ENCODE measurements around the gene C16orf96.

The C16orf96 gene

DNA sequence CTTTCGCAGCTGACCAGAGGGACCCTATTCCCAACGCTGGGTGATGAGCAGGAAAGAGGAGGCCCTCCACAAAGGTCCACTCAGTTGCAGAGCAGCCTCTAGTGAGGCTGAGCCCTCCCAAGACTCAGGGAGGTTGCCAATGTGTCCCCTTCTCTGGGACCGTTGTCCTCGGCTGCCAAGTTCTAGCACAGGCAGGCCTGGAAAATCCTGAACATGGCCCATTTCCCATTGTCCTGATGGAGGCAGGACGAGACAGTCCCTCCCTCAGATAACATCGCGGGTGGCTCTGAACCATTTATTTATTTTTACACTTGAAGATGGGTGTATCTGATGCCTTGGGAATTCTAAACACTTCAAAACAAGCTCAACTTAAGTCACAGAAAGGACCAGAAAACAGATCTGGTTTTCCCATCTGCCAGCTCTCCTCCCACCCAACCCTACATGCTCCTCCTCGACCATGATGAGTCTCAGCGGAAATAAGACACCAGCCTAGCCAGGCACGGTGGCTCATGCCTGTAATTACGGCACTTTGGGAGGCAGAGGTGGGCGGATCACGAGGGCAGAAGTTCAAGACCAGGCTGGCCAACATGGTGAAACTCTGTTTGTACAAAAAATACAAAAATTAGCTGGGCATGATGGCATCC lies 30.4 kb upstream of the C16orf96 start:
- no peak for DNase-seq

DNA sequence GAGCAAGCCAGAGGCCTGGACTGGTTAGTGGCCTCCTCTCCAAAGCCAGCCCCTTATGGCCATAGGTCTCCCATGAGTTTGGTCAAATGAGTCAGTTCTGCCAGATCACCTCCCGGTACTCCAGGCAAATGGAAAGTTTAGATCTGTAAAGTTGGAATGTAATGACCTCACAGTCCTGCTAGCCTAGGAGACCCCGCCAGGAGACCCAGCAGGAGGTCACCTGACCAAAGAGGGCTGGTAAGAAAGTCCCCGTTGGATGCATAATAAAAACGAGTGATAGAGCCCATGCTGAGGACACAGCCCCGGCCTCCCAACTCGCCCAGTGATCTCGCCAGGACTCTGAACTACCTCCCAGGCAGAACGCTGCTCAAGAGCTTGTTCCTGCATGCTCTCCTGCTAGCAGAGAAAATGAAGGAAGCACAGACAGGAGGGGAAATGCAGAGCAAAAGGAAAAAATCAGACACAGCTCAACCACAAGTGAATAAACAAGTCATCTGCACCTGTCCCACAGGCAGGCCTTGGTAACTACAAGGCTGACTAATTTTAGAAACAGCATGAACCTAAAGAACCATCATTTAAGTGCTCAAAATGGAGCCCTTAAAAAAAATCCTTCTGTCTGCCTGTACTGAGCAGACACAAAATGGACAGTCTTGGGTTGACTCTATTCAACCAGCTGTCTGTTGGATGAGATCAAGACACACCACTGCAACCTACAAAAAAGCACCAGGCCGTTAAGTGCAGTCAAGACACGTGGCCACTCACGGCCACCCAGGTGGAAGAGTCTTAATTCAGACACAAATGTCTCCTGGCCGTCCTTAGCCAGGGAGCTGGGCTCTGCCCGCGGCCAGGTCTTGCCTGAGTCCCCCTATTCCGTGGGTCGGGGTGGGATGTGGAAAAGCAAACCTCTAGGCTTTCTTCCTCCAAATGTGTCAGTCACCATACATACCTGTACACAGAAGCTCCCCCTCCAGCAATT lies 26.8 kb upstream of the C16orf96 start:
- DNase-seq, result no peak

DNA sequence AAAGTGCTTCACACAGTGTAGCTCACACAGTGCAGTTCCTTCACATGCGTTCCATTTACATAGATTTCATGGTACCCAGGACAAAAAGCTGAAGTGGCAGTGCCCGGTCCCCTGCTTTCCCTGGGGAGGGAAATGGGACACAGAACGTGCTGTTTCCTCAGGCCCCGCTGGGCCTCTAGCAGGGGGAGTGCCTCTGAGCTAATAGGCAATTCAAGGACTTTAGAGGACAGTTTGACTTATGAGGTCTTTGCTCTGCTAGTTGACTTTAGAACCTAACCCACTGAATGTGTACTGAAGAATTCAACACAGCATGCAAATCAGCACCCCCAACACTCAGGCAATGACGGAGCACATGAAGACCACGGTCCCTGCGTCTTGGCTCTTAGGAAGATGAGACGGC lies 24.3 kb upstream of the C16orf96 start:
- DNase-seq, result no peak

DNA sequence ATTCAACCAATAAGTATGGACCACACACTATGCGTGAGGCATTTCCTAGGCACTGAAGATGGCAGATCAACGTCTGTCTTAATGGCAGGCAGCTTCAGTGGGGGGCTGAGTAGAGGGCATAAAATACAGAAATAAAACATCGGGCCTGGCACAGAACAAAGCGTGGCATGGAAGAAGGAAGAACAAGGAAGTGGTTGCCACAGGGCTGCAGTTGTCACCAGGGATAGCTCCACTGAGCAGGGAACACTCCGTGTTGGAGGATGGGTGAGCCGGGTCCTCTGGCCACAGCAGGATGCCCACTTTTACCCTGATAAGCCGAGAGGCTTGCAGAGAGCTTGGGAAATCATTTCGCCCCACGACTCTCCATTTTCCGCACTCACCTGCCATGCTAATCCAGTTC lies 23.9 kb upstream of the C16orf96 start:
- DNase-seq, result no peak

DNA sequence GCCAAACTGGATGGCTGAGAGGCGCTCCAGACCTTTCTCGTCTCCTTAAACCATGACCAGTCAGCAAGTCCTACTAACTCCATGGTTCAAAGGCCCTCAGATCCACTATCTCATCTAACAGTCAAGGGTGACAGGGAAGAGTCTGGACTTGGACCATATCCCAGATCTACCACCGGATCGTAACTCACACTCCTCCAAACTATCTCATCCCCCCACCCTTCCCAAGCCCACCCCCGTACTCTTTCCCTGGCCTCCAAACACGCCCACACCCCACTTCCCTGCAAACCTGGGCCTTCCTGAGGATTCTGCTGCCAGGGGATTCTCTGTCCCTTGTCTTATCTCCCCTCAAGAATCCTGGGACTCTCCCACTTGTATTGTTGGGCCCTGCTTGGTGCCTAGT lies 22.6 kb upstream of the C16orf96 start:
- no peak for DNase-seq

DNA sequence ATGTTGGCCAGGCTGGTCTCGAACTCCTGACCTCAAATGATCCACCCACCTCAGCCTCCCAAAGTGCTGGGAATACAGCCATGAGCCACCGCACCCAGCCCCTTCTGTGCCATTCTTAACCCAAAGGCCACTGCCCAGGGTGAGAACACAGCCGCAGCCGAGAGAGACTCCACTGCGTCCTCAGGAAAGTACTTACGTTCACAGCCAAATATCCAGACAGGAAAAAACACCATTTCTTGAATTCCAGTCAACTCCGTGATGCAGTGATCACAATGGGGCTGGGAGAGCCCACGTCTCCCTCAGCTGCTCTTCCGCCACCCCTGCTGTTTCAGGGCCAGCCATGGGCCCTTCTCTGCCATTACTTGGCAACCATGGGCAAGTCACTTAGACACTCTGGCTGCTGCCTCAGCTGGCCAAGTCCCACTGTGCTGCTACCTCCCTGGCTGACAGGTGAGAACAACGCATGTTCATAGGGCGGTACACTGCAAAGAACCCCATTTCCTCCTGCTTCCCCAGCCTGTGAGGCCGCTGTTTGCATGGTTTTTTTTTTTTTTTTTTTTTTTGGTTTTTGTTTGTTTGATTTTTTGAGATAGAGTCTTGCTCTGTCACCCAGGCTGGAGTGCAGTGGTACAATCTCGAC lies 21.9 kb upstream of the C16orf96 start:
- DNase-seq, result no peak

DNA sequence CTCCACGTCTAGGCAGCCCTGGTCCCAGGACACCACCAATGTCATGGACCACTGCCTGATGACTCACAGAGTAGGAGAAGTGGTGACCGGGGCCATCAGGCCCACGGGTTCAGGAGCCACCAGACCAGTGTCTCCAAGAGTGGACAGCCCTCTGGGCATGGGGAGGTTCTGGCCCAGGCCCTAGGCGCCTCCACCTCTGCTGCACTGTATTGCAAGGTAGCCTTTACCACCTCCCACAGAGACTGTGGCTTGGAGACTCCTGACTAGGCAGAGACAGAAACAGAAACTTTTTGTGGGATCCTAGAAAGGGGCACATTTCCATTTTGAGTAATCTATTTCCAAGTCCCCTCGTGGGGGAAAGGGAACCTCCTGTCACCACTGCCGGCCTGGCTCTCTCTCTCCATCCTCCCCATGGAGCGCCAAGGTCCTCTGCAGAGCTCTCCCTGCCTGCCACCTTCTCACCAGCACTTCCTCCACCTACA lies 20.5 kb upstream of the C16orf96 start:
- DNase-seq, result no peak

DNA sequence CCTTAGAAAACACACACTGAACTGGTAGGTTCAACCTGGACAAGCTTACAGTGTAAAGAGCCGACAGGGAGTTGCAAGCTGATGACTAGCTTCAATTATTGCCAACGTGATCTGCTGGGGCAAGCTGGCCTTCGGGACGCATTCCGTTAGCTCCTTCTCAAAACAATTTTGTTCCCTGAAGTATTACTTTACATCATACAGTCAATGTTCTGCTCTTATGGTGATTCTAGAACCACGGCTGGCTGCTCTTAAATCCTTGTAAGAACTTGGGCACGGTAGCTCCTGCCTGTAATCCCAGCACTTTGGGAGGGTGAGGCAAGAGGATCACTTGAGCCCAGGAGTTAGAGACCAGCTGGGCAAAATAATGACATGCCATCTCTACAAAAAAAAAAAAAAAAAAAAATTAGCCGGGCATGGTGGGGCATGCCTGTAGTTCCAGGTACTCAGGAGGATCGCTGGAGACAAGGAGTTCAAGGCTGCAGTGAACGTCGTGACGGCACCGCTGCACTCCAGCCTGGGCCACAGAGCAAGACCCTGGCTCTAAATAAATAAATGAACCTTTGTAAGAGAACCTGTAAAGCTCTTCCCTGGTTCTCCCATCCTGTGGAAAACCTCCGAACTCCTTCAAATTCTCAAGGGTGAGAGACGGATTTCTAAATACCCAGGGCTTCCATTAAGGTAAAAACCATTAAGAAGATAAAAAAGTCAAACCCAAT lies 19.6 kb upstream of the C16orf96 start:
- no peak for DNase-seq

DNA sequence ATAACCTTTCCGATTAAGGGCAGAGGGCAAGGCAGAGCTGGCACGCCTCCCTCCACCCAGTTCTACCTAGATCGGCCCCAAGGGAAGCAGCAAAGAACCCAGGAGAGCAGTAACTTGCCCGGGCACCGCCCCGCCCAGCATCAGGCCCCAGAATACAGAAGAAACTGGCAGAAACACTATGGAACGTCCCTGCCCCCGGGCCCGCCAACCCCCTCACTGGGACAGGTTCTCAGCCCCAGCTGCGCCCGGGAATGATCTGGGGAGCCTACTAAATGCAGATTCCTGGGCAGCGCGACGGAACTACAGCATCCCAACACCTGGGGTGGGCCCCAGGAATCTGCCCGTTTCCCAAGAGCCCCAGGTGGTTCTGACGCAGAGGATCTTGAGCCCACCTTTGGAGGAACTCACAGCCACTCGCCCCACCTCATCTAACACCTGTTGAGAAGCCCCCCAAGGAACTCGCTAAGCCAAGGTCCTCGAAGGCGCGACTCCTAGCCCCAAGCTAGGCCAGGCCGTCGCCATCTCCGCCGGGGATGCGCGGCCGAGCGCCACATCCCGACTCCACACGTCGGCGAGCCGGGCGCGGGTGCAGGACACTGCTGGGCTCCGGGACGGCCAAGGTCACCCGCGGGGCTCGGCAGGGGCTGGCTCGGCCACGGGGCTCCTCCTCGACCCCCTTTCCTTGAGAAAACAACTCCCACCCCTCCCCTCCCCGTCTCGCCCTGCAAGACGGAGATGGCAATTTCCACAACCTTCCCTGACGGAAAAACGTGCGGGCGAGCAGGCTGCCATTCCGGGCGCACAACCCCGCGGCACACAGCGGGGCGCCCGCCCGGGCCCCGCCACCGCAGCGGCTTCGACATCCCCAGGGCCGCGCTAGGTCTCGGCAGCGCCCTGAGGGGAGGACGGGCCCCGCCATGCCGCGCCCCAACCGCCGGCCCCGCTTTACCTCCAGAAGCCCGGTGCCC lies 18.5 kb upstream of the C16orf96 start:
- no peak for DNase-seq

DNA sequence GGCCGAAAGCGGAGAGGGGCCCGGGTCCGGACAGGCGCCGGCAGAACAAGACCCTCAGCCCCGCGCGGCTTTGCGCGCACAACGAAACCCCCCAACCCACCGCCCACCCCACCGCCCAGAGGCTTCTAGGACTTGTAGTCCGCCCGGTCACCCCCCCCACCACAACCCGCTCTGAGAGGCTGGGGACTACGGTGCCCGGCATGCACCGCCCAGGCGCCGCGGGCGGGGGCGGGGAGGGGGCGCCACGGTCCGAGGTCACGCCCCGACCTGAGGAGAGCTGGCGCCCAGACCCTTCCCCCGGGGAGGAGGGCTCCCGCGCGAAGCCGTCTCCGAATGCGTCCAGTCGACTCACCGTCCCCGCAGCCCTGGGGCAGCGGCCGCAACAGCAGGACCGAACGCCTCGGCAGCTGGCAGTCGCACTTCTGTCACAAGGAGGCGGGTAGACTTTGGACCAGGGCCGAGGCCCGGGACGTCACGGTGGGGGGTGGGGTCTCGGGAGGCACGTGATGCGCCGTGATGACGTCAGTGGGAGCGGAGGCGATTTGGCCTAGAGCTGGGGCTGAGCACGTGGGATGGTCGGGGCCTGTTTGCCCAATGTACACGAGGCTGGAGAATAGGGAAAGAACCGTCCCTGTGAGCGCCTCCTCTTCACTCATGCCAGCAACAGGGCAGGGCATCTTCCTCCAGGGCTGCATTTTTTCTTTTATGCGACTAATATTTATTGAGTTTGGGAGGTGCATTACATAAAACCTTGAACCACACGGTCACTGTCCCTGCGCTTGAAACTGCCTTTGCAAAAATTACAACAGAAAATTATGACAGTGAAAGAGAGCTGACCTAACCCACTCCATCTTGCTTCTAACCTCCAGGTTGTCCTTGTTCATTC lies 17.5 kb upstream of the C16orf96 start, which contains the start of gene CDIP1:
TSS of gene CDIP1 (minus strand) at position 424 of the 886 bp plus-strand sequence. CDS start 24,643 bp downstream, outside the sequence.
- DNase-seq, result peak; percentile 68 to 85

DNA sequence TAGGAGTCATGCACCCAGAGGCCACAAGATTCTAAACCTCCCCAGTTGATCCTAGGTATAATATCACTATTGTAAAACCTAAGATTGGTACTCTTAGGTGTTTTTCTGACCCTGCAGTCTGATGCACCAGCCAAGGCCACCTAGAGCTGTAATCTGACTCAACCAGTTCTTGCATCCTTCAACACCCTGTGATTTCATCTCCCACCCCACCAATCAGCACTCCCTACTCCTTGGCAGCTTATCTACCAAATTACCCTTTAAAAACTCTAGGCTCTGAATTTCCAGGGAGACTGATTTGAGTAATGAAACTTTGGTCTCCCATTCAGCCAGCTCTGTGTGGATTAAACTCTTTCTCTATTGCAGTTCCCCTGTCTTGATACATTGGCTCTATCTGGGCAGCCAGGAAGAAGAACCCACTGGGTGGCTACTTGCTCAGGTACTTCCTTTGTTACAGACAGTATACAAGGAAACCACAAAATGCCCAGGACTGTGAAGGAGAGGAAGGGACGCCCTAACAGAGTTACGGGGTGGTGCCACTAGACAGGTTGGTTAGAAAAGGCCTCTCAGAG lies 16.3 kb upstream of the C16orf96 start:
- no peak for DNase-seq

DNA sequence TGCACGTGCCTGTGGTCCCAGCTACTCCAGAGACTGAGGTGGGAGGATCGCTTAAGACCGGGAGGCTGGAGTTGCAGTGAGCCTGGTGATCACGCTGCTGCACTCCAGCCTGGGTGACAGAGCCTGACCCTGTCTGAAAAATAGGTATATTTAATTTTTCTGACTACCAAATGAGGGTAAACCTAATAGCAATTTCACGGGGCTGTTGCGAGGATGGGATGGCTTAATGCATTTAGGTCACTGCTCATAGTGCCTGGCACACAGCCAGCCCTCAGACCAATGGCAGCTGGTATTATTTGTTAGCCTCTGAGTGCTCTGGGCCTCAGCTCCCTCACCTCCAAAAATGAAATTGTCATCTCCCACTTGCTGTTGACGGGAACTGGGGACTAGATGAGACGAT lies 11.7 kb upstream of the C16orf96 start:
- no peak for DNase-seq

DNA sequence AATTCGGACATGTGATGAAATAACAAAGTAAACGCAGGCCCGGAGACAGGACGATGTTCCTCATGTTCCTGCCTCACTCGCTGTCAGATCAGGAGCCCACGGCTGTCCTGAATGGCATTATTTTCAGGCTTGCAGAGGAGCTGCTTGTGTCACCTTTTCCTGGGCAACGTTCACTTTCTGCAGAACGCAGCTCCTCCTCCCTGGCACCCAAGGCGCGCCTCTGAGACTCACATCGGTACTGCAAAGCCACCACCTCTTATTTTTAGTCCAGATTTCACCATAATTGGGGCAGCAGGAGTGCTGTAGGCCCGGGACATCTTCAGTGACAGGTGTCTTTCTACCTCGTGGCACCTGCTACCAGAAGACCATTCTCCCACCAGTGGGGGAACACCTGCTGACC lies 8.0 kb upstream of the C16orf96 start:
- no peak for DNase-seq

DNA sequence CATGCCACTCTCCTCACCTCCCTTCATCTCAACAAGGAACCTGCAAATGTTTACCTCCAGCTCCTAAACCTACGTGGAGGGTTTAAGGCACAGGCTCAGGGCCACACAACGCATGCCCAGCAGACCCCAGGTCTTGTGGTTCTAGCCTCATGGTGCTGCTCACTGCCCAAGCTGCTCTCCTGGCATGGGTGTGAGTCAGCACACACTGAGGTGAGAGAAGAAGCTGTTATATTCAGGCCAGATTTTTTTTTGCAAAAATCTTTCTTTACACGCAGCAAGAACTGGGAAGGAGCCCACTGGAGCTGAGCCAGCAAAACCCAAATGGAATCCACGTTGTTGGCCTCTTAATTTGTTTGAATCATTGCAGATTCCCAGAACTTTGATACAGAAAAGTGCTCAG lies 5.5 kb upstream of the C16orf96 start:
- no peak for DNase-seq

DNA sequence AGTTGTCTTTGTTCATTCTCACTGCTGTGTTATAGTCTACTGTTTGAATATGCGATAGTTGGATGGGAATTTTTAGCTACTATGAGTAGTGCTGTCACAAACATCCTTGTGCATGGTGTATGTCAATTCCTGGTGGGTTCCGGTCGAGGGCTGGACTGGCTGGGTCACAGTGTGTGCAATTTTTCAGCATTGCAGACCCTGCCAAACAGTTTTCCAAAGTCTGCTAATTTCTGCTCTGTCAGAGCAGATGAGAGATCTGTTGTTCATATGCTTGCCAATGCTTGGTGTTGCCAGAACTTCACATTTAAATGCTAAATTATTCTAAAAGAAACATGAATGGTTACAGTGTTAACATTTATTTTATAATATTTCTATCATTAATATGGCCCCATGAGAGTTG lies 3.6 kb upstream of the C16orf96 start:
- DNase-seq, result no peak

DNA sequence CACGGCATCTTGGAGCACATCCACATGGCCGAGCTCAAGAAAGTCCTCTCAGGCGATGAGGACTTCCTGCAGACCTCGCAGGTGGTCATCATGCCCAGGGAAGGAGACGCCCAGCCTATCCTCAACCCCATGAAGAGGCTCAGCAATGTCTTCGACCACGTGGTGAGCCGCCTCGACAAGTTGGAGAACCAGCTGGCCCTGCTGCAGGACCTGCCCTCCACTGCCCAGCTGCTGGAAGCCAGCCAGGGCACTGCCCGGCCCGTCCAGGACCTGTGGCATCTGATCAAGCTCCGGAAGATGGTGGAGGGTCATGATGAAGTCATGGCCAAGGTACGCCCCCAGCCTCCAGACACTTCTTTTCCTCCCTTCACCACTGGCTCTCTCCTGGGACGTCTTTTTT lies 440 bp downstream of the C16orf96 start:
- no peak for DNase-seq

DNA sequence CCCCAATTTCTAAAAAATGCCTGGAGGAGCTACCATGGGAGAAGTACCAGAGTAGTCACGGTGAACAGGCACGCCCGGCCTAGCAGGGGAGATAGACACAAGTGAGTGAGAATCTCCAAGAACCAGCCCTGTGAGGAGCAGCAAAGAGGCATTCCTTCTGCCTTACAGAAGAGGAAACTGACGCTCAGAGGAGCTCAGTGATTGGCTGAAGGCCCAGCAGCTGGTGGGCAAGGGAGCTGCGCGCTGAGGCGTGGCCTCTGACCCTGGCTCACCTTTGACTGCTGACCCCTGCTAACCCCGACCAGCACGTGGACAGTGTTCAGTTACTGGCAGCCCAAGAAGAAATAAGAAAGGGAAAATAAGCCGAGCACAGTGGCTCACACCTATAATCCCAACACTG lies 1.8 kb downstream of the C16orf96 start:
- DNase-seq, result no peak

DNA sequence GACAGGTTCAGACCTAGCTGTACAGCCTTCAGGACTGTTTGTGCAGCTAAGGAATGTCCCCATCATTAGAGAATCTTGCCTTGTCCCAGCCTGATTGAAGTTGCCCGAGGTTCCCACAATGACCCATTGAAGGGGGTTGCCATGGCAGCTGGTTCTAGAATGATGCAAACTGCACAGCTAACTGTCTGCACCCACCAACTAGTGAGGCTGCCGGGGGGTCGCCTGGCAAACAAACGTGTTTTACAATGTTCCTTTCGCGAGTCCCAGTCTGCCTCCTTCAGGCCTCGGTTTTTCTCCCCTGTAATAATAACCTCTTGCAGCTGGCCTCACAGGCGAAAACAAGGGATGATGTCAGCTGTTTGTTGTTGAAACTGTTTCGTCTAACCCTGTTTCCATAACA lies 5.5 kb downstream of the C16orf96 start:
- no peak for DNase-seq

DNA sequence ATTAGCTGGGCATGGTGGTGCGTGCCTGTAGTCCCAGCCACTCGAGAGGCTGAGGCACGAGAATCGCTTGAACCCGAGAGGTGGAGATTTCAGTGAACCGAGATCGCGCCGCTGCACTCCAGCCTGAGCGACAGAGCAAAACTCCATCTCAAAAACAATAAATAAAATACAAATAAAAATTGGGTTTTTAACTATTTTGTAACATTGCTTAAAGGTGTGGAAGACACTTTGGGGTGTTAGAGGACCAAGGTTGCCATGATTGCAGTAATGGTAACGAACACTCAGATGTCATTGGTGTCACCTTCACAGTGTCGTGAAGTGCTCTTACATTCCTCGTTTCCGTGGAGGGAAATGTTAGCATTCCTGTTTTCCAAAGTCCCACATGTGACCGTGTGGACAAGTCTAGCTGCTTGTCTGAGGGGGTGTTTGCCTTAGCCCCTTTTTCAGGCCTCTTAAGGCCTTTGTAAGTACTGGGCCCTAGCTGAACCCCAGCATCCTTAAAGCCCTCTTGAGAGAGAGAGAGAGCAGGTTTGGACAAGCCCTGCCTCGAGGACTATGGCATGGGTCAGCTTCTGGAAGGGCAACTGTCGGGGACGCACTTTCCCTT lies 8.6 kb downstream of the C16orf96 start:
- no peak for DNase-seq

DNA sequence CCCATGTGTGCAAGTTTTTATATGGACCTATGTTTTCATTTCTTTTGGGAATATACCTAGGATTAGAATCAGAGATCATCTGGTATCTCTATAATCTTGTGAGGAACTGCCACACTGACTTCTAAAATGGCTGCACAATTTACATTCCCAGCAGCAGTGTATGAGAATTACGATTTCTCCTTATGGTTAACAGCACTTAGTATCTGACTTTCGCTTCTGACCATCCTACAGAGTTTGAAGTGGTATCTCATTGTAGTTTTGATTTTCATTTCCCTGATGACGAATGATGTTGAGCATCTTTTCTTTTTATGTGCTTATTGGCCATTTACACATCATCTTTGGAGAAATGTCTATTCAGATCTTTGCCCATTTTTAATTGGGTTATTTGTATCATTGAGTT lies 10.0 kb downstream of the C16orf96 start:
- no peak for DNase-seq
